HCT116 (cell line): ENCODE measurements around the gene KRT77. TPM values are rescaled to one million over a fixed set of nuclear protein-coding genes. Genes with fewer than 3 reads are reported as not detected.

Experiments used
- ATAC-seq: fragments of 200-7000 bp; cut with Tn5 transposase; 2 replicates; pipeline ENCODE4 v1.9.1; 2020; ENCODE audit warnings: mild to moderate bottlenecking, moderate library complexity
- BruUV-seq: library from RNA; stranded (reverse); fragments of 400-500 nt; replicated peaks from 2 replicates; lab custom pipeline; 2021; lab: Mats Ljungman, UMichigan
- CTCF ChIA-PET: fragments of 300-600 bp; sonication (Branson Sonifier 250); formaldehyde crosslinking; loops from one replicate; lab custom pipeline; 2021; ENCODE audit warnings: antibody characterized with exemption; lab: Charles Lee
- POLR2A ChIA-PET: fragments of 300-600, 350-600 bp; sonication (Branson Sonifier 250); formaldehyde crosslinking; loops from one replicate; lab custom pipeline; 2021; ENCODE audit warnings: antibody characterized with exemption; lab: Charles Lee
- RAD21 ChIA-PET, 2 experiments: fragments of 300-600 bp; sonication (Branson Sonifier 250); formaldehyde crosslinking; loops; one replicate each; lab custom pipeline; 2023; ENCODE audit warnings: low total read pairs in 2 of 2; ENCODE audit not compliant: uncharacterized antibody in 2 of 2, unreplicated experiment in 2 of 2, low non-redundant PET in 1 of 2; lab: Charles Lee
- DNase-seq: peaks from one replicate; pipeline ENCODE4 v3.0.0-alpha.2; 2010; ENCODE audit warnings: low read depth, low spot score
- H2AFZ ChIP-seq: fragments of 200-600 bp; shearing (Covaris generic), sonication (generic); 2 replicates; pipeline ENCODE4 v1.6.1; 2017; ENCODE audit warnings: low read depth, mixed run types, mixed read lengths, antibody characterized with exemption, low read length; ENCODE audit not compliant: poor library complexity, severe bottlenecking
- H3K27ac ChIP-seq: 2 replicates; pipeline ENCODE4 v1.5.1; 2012; ENCODE audit warnings: low read depth, low read length
- H3K27me3 ChIP-seq: fragments of 200-600 bp; sonication (generic); 2 replicates; pipeline ENCODE4 v1.6.1; 2016; ENCODE audit warnings: mixed run types, low read length, mixed read lengths; ENCODE audit not compliant: insufficient read depth
- H3K36me3 ChIP-seq, 2 experiments: fragments of 200-500 bp in 1 of 2; fragments of 200-600 bp in 1 of 2; sonication (Bioruptor generic) in 1 of 2; sonication (generic) in 1 of 2; 2 replicates each; pipeline versions ENCODE4 v1.5.1 to v1.6.1; 2014 to 2016; ENCODE audit warnings: low read length in 2 of 2, inconsistent platforms in 1 of 2, mixed read lengths in 1 of 2, mixed run types in 1 of 2; ENCODE audit not compliant: insufficient read depth in 2 of 2, control insufficient read depth in 1 of 2
- H3K4me1 ChIP-seq, 2 experiments: fragments of 200-600 bp in 1 of 2; sonication (generic) in 1 of 2; 2 replicates each; pipeline versions ENCODE4 v1.5.1 to v1.6.1; 2012 to 2017; ENCODE audit warnings: low read length in 2 of 2, inconsistent platforms in 1 of 2, mild to moderate bottlenecking in 1 of 2, mixed read lengths in 1 of 2, mixed run types in 1 of 2, moderate library complexity in 1 of 2; ENCODE audit not compliant: insufficient read depth in 2 of 2, control insufficient read depth in 1 of 2
- H3K4me2 ChIP-seq: fragments of 200-600 bp; sonication (generic); 2 replicates; pipeline ENCODE4 v1.6.1; 2017; ENCODE audit warnings: mixed run types, low read length, mixed read lengths
- H3K4me3 ChIP-seq, 2 experiments: fragments of 200-600 bp in 1 of 2; sonication (generic) in 1 of 2; replicated peaks in 1 of 2; 2 replicates each; pipeline ENCODE4 v1.5.1; 2011 to 2016; ENCODE audit warnings: low read length in 2 of 2, control low read depth in 1 of 2, low read depth in 1 of 2, mild to moderate bottlenecking in 1 of 2, mixed read lengths in 1 of 2, mixed run types in 1 of 2
- H3K79me2 ChIP-seq: fragments of 200-600 bp; sonication (generic); 2 replicates; pipeline ENCODE4 v1.6.1; 2017; ENCODE audit warnings: mild to moderate bottlenecking, mixed run types, low read length, moderate library complexity, mixed read lengths; ENCODE audit not compliant: insufficient read depth
- H3K9ac ChIP-seq: fragments of 200-600 bp; sonication (generic); 2 replicates; pipeline ENCODE4 v1.6.1; 2016; ENCODE audit warnings: low read length, mixed read lengths
- H3K9me2 ChIP-seq: fragments of 200-600 bp; sonication (generic), shearing (Covaris generic); 2 replicates; pipeline ENCODE4 v1.6.1; 2017; ENCODE audit warnings: mixed run types, mild to moderate bottlenecking, moderate library complexity; ENCODE audit not compliant: insufficient read depth
- H3K9me3 ChIP-seq, 2 experiments: fragments of 200-500 bp in 1 of 2; fragments of 200-600 bp in 1 of 2; sonication (Bioruptor generic) in 1 of 2; sonication (generic) in 1 of 2; 2 replicates each; pipeline ENCODE4 v1.6.1; 2014 to 2017; ENCODE audit warnings: low read length in 2 of 2, mixed read lengths in 2 of 2, inconsistent platforms in 1 of 2, low read depth in 1 of 2, mild to moderate bottlenecking in 1 of 2, mixed run types in 1 of 2, moderate library complexity in 1 of 2; ENCODE audit not compliant: control insufficient read depth in 1 of 2, insufficient read depth in 1 of 2
- H4K20me1 ChIP-seq: fragments of 200-600 bp; sonication (generic), shearing (Covaris generic); 2 replicates; pipeline ENCODE4 v1.6.1; 2017; ENCODE audit warnings: mixed run types, mild to moderate bottlenecking, moderate library complexity; ENCODE audit not compliant: insufficient read depth
- CBX3 ChIP-seq: IDR thresholded peaks from 2 replicates; pipeline ENCODE4 v1.6.1; 2012; ENCODE audit warnings: low read depth
- EGR1 ChIP-seq: IDR thresholded peaks from 2 replicates; pipeline ENCODE4 v1.6.1; 2012; ENCODE audit warnings: low read depth
- ELF1 ChIP-seq: IDR thresholded peaks from 2 replicates; pipeline ENCODE4 v1.6.1; 2012; ENCODE audit warnings: low read depth, borderline replicate concordance
- EZH2 ChIP-seq: fragments of 200-600 bp; sonication (generic); IDR thresholded peaks from 2 replicates; pipeline ENCODE4 v1.6.1; 2017; ENCODE audit warnings: antibody characterized with exemption, mixed run types
- EZH2phosphoT487 ChIP-seq: fragments of 200-600 bp; IDR thresholded peaks from 2 replicates; pipeline ENCODE4 v1.6.1; 2018; ENCODE audit warnings: antibody characterized with exemption, borderline replicate concordance
- FOSL1 ChIP-seq: IDR thresholded peaks from 2 replicates; pipeline ENCODE4 v1.6.1; 2012; ENCODE audit warnings: low read depth
- JUND ChIP-seq: IDR thresholded peaks from 2 replicates; pipeline ENCODE4 v1.6.1; 2012
- POLR2AphosphoS5 ChIP-seq: IDR thresholded peaks from 2 replicates; pipeline ENCODE4 v1.6.1; 2011; ENCODE audit warnings: mild to moderate bottlenecking, low read depth, low read length, moderate library complexity
- RAD21 ChIP-seq: IDR thresholded peaks from 2 replicates; pipeline ENCODE4 v1.6.1; 2012; ENCODE audit warnings: low read depth, mild to moderate bottlenecking
- SIN3A ChIP-seq: IDR thresholded peaks from 2 replicates; pipeline ENCODE4 v1.6.1; 2012; ENCODE audit warnings: low read depth
- SP1 ChIP-seq: IDR thresholded peaks from 2 replicates; pipeline ENCODE4 v1.6.1; 2012; ENCODE audit warnings: low read depth
- SRF ChIP-seq: IDR thresholded peaks from 2 replicates; pipeline ENCODE4 v1.6.1; 2012; ENCODE audit warnings: low read depth
- TCF7L2 ChIP-seq: IDR thresholded peaks from 2 replicates; pipeline ENCODE4 v1.7.0; 2011; ENCODE audit warnings: borderline replicate concordance, inconsistent platforms; ENCODE audit not compliant: insufficient read depth, insufficient read length; ENCODE audit errors: extremely low read depth
- ZFX ChIP-seq: fragments of 450-650 bp; IDR thresholded peaks from 2 replicates; pipeline ENCODE4 v1.6.1; 2017
- ZNF274 ChIP-seq: fragments of 200-500 bp; sonication (Bioruptor generic); IDR thresholded peaks from 2 replicates; pipeline ENCODE4 v1.6.1; 2014; ENCODE audit warnings: mild to moderate bottlenecking, low read depth, low read length, inconsistent platforms
- intact Hi-C: fragments of 100-400 bp; cut with micrococcal nuclease; formaldehyde crosslinking; loops from 2 replicates; pipeline ENCODE4 v1.10.0; 2022
- total RNA-seq: library from RNA; stranded (reverse); gene quantifications from one replicate; pipeline ENCODE4 v1.2.1, GENCODE V29; 2021; ENCODE audit not compliant: unreplicated experiment
- TF ChIP-seq, protein P1 (sequence below): IDR thresholded peaks from 2 replicates; pipeline ENCODE4 v1.6.1; 2012
- TF ChIP-seq, protein P2 (sequence below): IDR thresholded peaks from 2 replicates; pipeline ENCODE4 v1.6.1; 2012
- TF ChIP-seq, protein P3 (sequence below): IDR thresholded peaks from 2 replicates; pipeline ENCODE4 v1.6.1; 2011; ENCODE audit warnings: mild to moderate bottlenecking, low read length, moderate library complexity; ENCODE audit not compliant: insufficient replicate concordance; ENCODE audit errors: extremely low read depth

The KRT77 gene
- total RNA-seq, 1 experiment from 2014 or later, result not detected

DNA sequence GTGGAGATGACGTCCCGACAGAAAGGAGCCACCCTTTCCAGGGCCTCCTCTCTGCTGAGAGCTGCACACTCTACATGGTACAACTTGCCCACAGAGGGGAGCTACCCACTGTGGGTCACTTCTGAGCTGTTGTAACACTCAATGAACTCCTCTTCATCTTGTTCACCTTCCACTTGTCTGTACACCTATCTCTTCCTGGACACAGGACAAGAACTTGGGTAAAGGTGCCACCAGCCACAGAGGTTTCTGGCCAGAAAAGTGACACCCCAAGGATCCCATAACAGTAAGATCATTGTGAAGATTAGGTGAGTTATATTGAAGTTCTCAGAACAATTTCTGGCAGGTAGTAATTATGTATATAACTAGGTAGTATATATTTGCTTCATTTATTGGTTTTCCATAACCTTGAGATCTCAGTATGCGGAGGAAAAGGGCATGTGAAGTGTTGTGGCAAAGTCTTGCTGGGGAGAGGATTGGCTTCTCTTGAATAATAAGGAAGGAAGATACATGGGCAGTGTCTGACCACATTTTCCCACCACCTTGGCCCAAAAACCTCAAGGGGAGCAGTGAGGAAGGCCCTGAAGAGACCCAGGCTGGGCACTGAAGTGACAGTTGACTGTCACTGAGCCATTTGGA is 39.6 kb upstream of the KRT77 start:
- DNase-seq (no peak), ATAC-seq (no peak)
- intact Hi-C loops, result no loop called here
- H2AFZ ChIP-seq, result no peak overlapping the region
- CTCF ChIA-PET, result no interaction called here
- no peaks in the 10 kb centered on the region for H4K20me1 ChIP-seq
- no peak overlapping the region for H3K9ac ChIP-seq
- no peak overlapping the region for H3K4me3 ChIP-seq
- no peaks in the 10 kb centered on the region for H3K9me2 ChIP-seq
- peaks cover 45% of the 10 kb centered on the region for H3K27me3 ChIP-seq
- H3K4me1 ChIP-seq, result no peaks in the 10 kb centered on the region
- no peak for TF ChIP-seq SIN3A
- no peak for TF ChIP-seq EZH2phosphoT487
- TF ChIP-seq RAD21, result no peak
- TF ChIP-seq EGR1, result no peak
- TF ChIP-seq, protein P1, sequence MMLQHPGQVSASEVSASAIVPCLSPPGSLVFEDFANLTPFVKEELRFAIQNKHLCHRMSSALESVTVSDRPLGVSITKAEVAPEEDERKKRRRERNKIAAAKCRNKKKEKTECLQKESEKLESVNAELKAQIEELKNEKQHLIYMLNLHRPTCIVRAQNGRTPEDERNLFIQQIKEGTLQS, result no peak
- TF ChIP-seq POLR2AphosphoS5, result no peak
- no peak for TF ChIP-seq JUND
- TF ChIP-seq ZFX, result no peak
- no peak for TF ChIP-seq CBX3
- TF ChIP-seq FOSL1, result no peak
- no peak for TF ChIP-seq TCF7L2
- no peaks in the 10 kb centered on the region for H3K79me2 ChIP-seq
- no peak overlapping the region for H3K27ac ChIP-seq
- RAD21 ChIA-PET, result no interaction called here
- H3K9me3 ChIP-seq, result no peaks in the 10 kb centered on the region
- H3K4me2 ChIP-seq, result no peak overlapping the region
- POLR2A ChIA-PET, result no interaction called here
- BruUV-seq, result no TSS peak
- H3K36me3 ChIP-seq, result no peaks in the 10 kb centered on the region

DNA sequence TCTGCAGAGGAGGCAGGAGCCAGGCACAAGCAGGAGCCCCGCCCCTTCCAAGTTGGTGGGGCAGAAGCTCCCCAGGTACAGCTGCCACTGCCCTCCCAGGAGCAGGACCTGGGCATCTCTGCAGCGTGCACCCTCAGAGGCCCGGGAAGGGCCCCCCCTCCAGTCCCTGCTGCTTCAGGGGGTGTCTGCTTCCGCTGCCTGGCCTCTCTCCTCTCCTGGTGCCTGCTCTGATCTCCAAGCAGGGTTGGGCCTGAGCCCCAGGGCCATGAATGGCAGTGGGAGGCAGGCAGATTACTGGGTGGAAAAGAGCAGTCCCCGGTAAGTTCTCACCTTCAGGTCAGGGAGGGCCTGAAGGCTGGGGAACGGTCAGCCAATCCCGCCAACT is 38.9 kb upstream of the KRT77 start:
- Histone ChIP-seq H3K4me1 (no peaks in the 10 kb centered on the region), H3K9me2 (no peaks in the 10 kb centered on the region), H4K20me1 (no peaks in the 10 kb centered on the region), H3K27ac (no peak overlapping the region), H3K9ac (no peak overlapping the region), H3K79me2 (no peaks in the 10 kb centered on the region), H3K4me3 (no peak overlapping the region), H2AFZ (no peak overlapping the region), H3K27me3 (peaks cover 41% of the 10 kb centered on the region), H3K4me2 (no peak overlapping the region), H3K9me3 (no peaks in the 10 kb centered on the region), H3K36me3 (no peaks in the 10 kb centered on the region)
- BruUV-seq, result no TSS peak
- DNase-seq (no peak), ATAC-seq (no peak)
- RAD21 ChIA-PET, result no interaction called here
- intact Hi-C loops, result no loop called here
- CTCF ChIA-PET, result no interaction called here
- POLR2A ChIA-PET, result no interaction called here
- no peak for TF ChIP-seq ZFX
- TF ChIP-seq FOSL1, result no peak
- TF ChIP-seq SIN3A, result no peak
- no peak for TF ChIP-seq RAD21
- no peak for TF ChIP-seq EGR1
- TF ChIP-seq ELF1, result no peak
- no peak for TF ChIP-seq EZH2phosphoT487
- TF ChIP-seq EZH2, result no peak
- TF ChIP-seq, protein P2, sequence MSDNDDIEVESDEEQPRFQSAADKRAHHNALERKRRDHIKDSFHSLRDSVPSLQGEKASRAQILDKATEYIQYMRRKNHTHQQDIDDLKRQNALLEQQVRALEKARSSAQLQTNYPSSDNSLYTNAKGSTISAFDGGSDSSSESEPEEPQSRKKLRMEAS, result no peak
- TF ChIP-seq, protein P3, sequence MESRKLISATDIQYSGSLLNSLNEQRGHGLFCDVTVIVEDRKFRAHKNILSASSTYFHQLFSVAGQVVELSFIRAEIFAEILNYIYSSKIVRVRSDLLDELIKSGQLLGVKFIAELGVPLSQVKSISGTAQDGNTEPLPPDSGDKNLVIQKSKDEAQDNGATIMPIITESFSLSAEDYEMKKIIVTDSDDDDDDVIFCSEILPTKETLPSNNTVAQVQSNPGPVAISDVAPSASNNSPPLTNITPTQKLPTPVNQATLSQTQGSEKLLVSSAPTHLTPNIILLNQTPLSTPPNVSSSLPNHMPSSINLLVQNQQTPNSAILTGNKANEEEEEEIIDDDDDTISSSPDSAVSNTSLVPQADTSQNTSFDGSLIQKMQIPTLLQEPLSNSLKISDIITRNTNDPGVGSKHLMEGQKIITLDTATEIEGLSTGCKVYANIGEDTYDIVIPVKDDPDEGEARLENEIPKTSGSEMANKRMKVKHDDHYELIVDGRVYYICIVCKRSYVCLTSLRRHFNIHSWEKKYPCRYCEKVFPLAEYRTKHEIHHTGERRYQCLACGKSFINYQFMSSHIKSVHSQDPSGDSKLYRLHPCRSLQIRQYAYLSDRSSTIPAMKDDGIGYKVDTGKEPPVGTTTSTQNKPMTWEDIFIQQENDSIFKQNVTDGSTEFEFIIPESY, result no peak
- no peak for TF ChIP-seq TCF7L2
- TF ChIP-seq, protein P1, result no peak
- no peak for TF ChIP-seq SP1
- no peak for TF ChIP-seq SRF
- no peak for TF ChIP-seq POLR2AphosphoS5
- no peak for TF ChIP-seq ZNF274
